ENCODE results near the gene PCSK5. TPM values are rescaled to one million over a fixed set of nuclear protein-coding genes. Genes with fewer than 3 reads are reported as not detected.

PCSK5 gene
- polyA plus RNA-seq, 1 donor from 2014 or later, result 1.7 TPM

DNA sequence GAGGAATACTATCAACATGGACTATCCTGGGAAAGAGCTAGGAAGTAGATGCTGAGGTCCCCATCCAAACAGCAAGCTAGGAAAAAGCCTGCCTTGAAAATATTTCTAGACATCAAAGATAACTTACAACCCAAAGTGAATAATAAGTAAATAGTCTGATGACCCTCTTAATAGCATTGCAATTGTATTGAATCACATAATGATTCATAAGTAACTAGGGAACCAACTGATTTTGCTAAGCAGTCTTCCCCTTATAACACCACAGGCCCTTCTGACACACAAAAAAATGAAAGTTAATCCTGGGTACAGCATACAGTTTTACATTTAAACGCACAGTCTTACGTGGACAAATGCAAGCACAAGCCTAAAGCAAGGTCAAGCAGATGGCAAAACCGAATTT lies 304.4 kb downstream of the PCSK5 start:
- no peaks in the 10 kb centered on the region for H3K36me3 ChIP-seq (ENCODE audit: insufficient read depth, low read length)
- H3K27ac ChIP-seq (ENCODE audit: low read length), result no peak overlapping the region

GRCh38 chr9:76198336-76198735 lies 307.9 kb downstream of the PCSK5 start:
- Histone ChIP-seq H3K27me3 (ENCODE audit: insufficient read depth, low read depth, low read length) (no peaks in the 10 kb centered on the region), H3F3A (ENCODE audit: insufficient read depth, low read length, poor library complexity, severe bottlenecking) (no peaks in the 10 kb centered on the region), H2AFZ (ENCODE audit: low read depth, low read length) (no peak overlapping the region), H3K9me3 (ENCODE audit: low read length) (no peaks in the 10 kb centered on the region), H3K9me2 (ENCODE audit: insufficient read depth, low read length) (no peaks in the 10 kb centered on the region), H3K27ac (ENCODE audit: low read length) (no peak overlapping the region), H3K79me2 (replicated peaks; ENCODE audit: insufficient read depth, low read length) (no peaks in the 10 kb centered on the region), H4K20me1 (ENCODE audit: insufficient read depth) (no peaks in the 10 kb centered on the region), H3K9ac (ENCODE audit: low read length) (no peak overlapping the region), H3K4me3 (ENCODE audit: low read length) (no peak overlapping the region), H3K4me2 (ENCODE audit: low read length) (no peak overlapping the region), H3K36me3 (ENCODE audit: insufficient read depth, low read length) (no peaks in the 10 kb centered on the region)
- TF ChIP-seq RAD21 (conservative IDR thresholded peaks at IDR 0.05) (no peak), MXI1 (conservative IDR thresholded peaks at IDR 0.05; ENCODE audit: poor library complexity, severe bottlenecking) (no peak), SMC3 (conservative IDR thresholded peaks at IDR 0.05; ENCODE audit: poor library complexity) (no peak), TAF1 (IDR thresholded peaks at IDR 0.05; ENCODE audit: low read depth) (no peak), REST (IDR thresholded peaks at IDR 0.05; ENCODE audit: borderline replicate concordance) (no peak), CTCF (IDR thresholded peaks at IDR 0.05; ENCODE audit: poor library complexity, severe bottlenecking) (no peak)

More for the DNA sequence above, 304.4 kb downstream of the PCSK5 start:
- Histone ChIP-seq H3K9me3 (ENCODE audit: low read length) (no peaks in the 10 kb centered on the region), H3K27me3 (ENCODE audit: insufficient read depth, low read depth, low read length) (no peaks in the 10 kb centered on the region), H3K9me2 (ENCODE audit: insufficient read depth, low read length) (no peaks in the 10 kb centered on the region), H3K4me2 (ENCODE audit: low read length) (no peak overlapping the region), H4K20me1 (ENCODE audit: insufficient read depth) (no peaks in the 10 kb centered on the region), H3K4me3 (ENCODE audit: low read length) (no peak overlapping the region), H3K79me2 (replicated peaks; ENCODE audit: insufficient read depth, low read length) (no peaks in the 10 kb centered on the region), H2AFZ (ENCODE audit: low read depth, low read length) (no peak overlapping the region), H3K9ac (ENCODE audit: low read length) (no peak overlapping the region), H3F3A (ENCODE audit: insufficient read depth, low read length, poor library complexity, severe bottlenecking) (no peaks in the 10 kb centered on the region)
- TF ChIP-seq TAF1 (IDR thresholded peaks at IDR 0.05; ENCODE audit: low read depth) (no peak), CTCF (IDR thresholded peaks at IDR 0.05; ENCODE audit: poor library complexity, severe bottlenecking) (no peak), EZH2 (IDR thresholded peaks at IDR 0.05; ENCODE audit: borderline replicate concordance, insufficient read depth, low read length, poor library complexity, severe bottlenecking) (no peak), POLR2AphosphoS5 (IDR thresholded peaks at IDR 0.05) (no peak), MXI1 (conservative IDR thresholded peaks at IDR 0.05; ENCODE audit: poor library complexity, severe bottlenecking) (no peak), SMC3 (conservative IDR thresholded peaks at IDR 0.05; ENCODE audit: poor library complexity) (no peak), EP300 (conservative IDR thresholded peaks at IDR 0.05; ENCODE audit: poor library complexity, severe bottlenecking) (no peak), RAD21 (conservative IDR thresholded peaks at IDR 0.05) (no peak), REST (IDR thresholded peaks at IDR 0.05; ENCODE audit: borderline replicate concordance) (no peak)

All from neural cell (in vitro differentiated cells).